HK-2 (cell line): ENCODE results near the gene PRRG2.

Source experiments
- DNase-seq: peaks from one replicate; pipeline ENCODE4 v3.0.0-alpha.2; 2018; ENCODE audit not compliant: unreplicated experiment

Gene PRRG2

GRCh38 chr19:49581007-49581508, at the start of gene PRRG2:
PRRG2 (plus strand) TSS chr19:49581316; CDS start chr19:49583220, 1,904 bp downstream.
- DNase-seq, result no peak

GRCh38 chr19:49533551-49534488, 47.3 kb upstream of the PRRG2 start:
- DNase-seq, result no peak

GRCh38 chr19:49534632-49535385, 46.3 kb upstream of the PRRG2 start:
- no peak for DNase-seq

GRCh38 chr19:49536921-49537462, 44.1 kb upstream of the PRRG2 start:
- no peak for DNase-seq

- no peak for DNase-seq
Observed at GRCh38 chr19:49538643-49539042, 42.5 kb upstream of the PRRG2 start.

GRCh38 chr19:49539192-49539952, 41.7 kb upstream of the PRRG2 start:
- no peak for DNase-seq

GRCh38 chr19:49541914-49542313, 39.2 kb upstream of the PRRG2 start:
- DNase-seq, result no peak

GRCh38 chr19:49542446-49542845, 38.7 kb upstream of the PRRG2 start:
- no peak for DNase-seq

- DNase-seq, result no peak
Observed at GRCh38 chr19:49543032-49543431, 38.1 kb upstream of the PRRG2 start.

GRCh38 chr19:49544154-49544553, 37.0 kb upstream of the PRRG2 start:
- DNase-seq, result no peak

- peak; percentile 68 for DNase-seq
Observed at GRCh38 chr19:49546825-49547565, 34.1 kb upstream of the PRRG2 start.

- DNase-seq, result no peak
Observed at GRCh38 chr19:49549045-49549444, 32.1 kb upstream of the PRRG2 start.

- no peak for DNase-seq
Observed at GRCh38 chr19:49551531-49551930, 29.6 kb upstream of the PRRG2 start.

GRCh38 chr19:49552749-49553148, 28.4 kb upstream of the PRRG2 start:
- DNase-seq, result no peak

- DNase-seq, result no peak
Observed at GRCh38 chr19:49553451-49554271, 27.5 kb upstream of the PRRG2 start.

- DNase-seq, result no peak
Observed at GRCh38 chr19:49554701-49555181, 26.4 kb upstream of the PRRG2 start.

- no peak for DNase-seq
Observed at GRCh38 chr19:49555600-49556411, 25.3 kb upstream of the PRRG2 start.

GRCh38 chr19:49556412-49557398, 24.4 kb upstream of the PRRG2 start:
- no peak for DNase-seq
